Lung (tissue), 12 donors: ENCODE measurements around the gene PALMD. TPM values are rescaled to one million over a fixed set of nuclear protein-coding genes. Genes with fewer than 3 reads are reported as not detected.
A peak's percentile ranks its signal among the peaks of the same experiment; 100 is the strongest.

ENCODE experiments used
- ATAC-seq: fragments of 200-7000 bp; cut with Tn5 transposase; one replicate; pipeline ENCODE4 v1.9.1; 2020; ENCODE audit warnings: moderate number of reproducible peaks; ENCODE audit not compliant: insufficient read depth, low FRiP score
- DNase-seq, 3 donors: peaks; one replicate each; pipeline ENCODE4 v3.0.0-alpha.2; 2013 to 2017
- H3K27ac ChIP-seq, 2 donors: one replicate each; pipeline ENCODE4 v1.5.1; 2013; ENCODE audit warnings: mild to moderate bottlenecking in 2 of 2, moderate library complexity in 2 of 2, control low read depth in 1 of 2, inconsistent platforms in 1 of 2, low read depth in 1 of 2, low read length in 1 of 2
- H3K27me3 ChIP-seq, 3 donors: one replicate each; pipeline ENCODE4 v1.5.1; 2013; ENCODE audit warnings: low read length in 2 of 3; ENCODE audit not compliant: control insufficient read depth in 3 of 3, insufficient read depth in 3 of 3
- H3K36me3 ChIP-seq, 4 donors: one replicate each; pipeline ENCODE4 v1.5.1; 2013; ENCODE audit warnings: low read length in 4 of 4, mild to moderate bottlenecking in 1 of 4, moderate library complexity in 1 of 4; ENCODE audit not compliant: control insufficient read depth in 4 of 4, insufficient read depth in 4 of 4
- H3K4me1 ChIP-seq, 5 donors: one replicate each; pipeline ENCODE4 v1.5.1; 2013; ENCODE audit warnings: low read length in 5 of 5, mild to moderate bottlenecking in 2 of 5, moderate library complexity in 1 of 5; ENCODE audit not compliant: control insufficient read depth in 5 of 5, insufficient read depth in 5 of 5
- H3K4me3 ChIP-seq: one replicate; pipeline ENCODE4 v1.5.1; 2013; ENCODE audit warnings: mild to moderate bottlenecking, control low read depth, moderate library complexity
- H3K9ac ChIP-seq, 2 donors: one replicate each; pipeline ENCODE4 v1.5.1; 2013; ENCODE audit warnings: low read length in 2 of 2, control low read depth in 1 of 2; ENCODE audit not compliant: insufficient read depth in 1 of 2
- H3K9me3 ChIP-seq, 4 donors: one replicate each; pipeline ENCODE4 v1.5.1; 2013; ENCODE audit warnings: low read length in 3 of 4, mild to moderate bottlenecking in 1 of 4, moderate library complexity in 1 of 4; ENCODE audit not compliant: control insufficient read depth in 4 of 4, insufficient read depth in 3 of 4
- WGBS, 2 donors: extraction: QIAGEN DNeasy Blood & Tissue Kit; methylation state at CpG; one replicate each; pipeline ENCODE4 v1.1.7; 2013; 5-methylcytosine and 5-hydroxymethylcytosine counted together
- polyA plus RNA-seq, 2 donors: library from polyadenylated mRNA; stranded (reverse); fragments of 200-250 nt; gene quantifications; one replicate each; pipeline ENCODE4 v1.2.1, GENCODE V29; 2013
- total RNA-seq, 2 donors: library from RNA; depleted of rRNA in 1 of 2; stranded (reverse); fragments of >200 nt in 1 of 2; gene quantifications; one replicate each; pipeline ENCODE4 v1.2.1, GENCODE V29; 2014 to 2021
- TF ChIP-seq, protein P1 (sequence below): IDR thresholded peaks from 2 replicates; pipeline ENCODE4 v1.5.1; 2012; ENCODE audit warnings: mild to moderate bottlenecking; ENCODE audit errors: control extremely low read depth, extremely low read depth
- donor health status: control.
- donor health status: control.
- donor health status: Bipolar disorder and iron deficiency.
- donor health status: healthy.
- donor health status: DM: yes; HTN: yes; CAD: no.

Gene PALMD
- total and polyA plus RNA-seq, 4 donors = 10.5 to 32.2 (median 22.0) TPM

DNA sequence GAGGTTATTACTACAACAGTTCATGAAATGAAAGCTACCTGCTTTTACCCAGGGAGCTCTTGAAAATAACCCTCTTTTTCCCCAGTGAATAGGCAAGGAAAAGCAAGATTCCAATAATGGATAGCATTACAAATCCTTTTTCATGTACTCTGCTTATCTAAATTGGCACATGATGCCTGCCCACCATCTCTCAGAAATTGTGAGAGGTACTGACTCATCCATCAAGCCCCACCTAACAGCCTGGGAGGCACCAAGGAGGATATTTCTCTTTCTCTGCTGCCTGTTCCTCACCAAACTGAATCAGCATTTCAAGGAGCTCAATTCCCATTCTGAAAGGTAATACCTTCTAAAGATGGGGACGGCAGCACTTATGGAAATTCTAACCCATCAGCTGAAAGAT is 34.4 kb downstream of the PALMD start:
- Histone ChIP-seq H3K36me3 (peaks cover 0 to 7% (median 0%) of the 10 kb centered on the region in 4 donors), H3K4me1 (peaks cover 0 to 30% (median 2%) of the 10 kb centered on the region in 5 donors), H3K9me3 (no peaks in the 10 kb centered on the region), H3K27ac (peak overlapping the region in 1 of 2 donors; percentile 43), H3K9ac (no peak overlapping the region), H3K27me3 (no peaks in the 10 kb centered on the region), H3K4me3 (no peak overlapping the region)
- 82 to 96% methylated on average over 1 of the region's 1 CpG for WGBS, 2 donors
- DNase-seq = no peak
- ATAC-seq = no peak
- TF ChIP-seq, protein P1, sequence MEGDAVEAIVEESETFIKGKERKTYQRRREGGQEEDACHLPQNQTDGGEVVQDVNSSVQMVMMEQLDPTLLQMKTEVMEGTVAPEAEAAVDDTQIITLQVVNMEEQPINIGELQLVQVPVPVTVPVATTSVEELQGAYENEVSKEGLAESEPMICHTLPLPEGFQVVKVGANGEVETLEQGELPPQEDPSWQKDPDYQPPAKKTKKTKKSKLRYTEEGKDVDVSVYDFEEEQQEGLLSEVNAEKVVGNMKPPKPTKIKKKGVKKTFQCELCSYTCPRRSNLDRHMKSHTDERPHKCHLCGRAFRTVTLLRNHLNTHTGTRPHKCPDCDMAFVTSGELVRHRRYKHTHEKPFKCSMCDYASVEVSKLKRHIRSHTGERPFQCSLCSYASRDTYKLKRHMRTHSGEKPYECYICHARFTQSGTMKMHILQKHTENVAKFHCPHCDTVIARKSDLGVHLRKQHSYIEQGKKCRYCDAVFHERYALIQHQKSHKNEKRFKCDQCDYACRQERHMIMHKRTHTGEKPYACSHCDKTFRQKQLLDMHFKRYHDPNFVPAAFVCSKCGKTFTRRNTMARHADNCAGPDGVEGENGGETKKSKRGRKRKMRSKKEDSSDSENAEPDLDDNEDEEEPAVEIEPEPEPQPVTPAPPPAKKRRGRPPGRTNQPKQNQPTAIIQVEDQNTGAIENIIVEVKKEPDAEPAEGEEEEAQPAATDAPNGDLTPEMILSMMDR = no peak

DNA sequence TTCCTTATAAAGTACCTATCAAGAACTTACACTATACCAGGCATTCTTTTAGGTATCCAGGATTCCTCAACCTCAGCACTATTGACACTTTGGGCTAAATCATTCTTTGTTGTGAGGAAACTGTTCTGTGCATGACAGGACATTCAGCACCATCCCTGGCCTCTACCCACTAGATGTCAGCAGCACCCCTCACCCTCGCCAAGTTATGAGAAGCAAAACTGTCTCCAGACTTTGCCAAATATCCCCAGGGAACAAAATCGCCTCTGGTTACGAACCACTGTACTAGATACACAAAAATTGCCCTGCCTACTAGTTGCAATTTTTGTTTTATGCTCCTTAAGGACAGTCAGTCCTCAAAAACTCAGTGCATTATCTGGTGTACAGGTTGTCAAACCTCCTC is 35.7 kb downstream of the PALMD start:
- Histone ChIP-seq H3K9ac (no peak overlapping the region), H3K9me3 (no peaks in the 10 kb centered on the region), H3K36me3 (peaks cover 0 to 7% (median 0%) of the 10 kb centered on the region in 4 donors), H3K27ac (peak overlapping the region in 1 of 2 donors; percentile 43), H3K4me1 (peaks cover 0 to 29% (median 5%) of the 10 kb centered on the region in 5 donors), H3K4me3 (no peak overlapping the region), H3K27me3 (no peaks in the 10 kb centered on the region)
- no peak for ATAC-seq
- TF ChIP-seq, protein P1 = no peak
- no peak for DNase-seq
- 74 to 80% methylated on average over 3 of the region's 3 CpGs for WGBS, 2 donors

DNA sequence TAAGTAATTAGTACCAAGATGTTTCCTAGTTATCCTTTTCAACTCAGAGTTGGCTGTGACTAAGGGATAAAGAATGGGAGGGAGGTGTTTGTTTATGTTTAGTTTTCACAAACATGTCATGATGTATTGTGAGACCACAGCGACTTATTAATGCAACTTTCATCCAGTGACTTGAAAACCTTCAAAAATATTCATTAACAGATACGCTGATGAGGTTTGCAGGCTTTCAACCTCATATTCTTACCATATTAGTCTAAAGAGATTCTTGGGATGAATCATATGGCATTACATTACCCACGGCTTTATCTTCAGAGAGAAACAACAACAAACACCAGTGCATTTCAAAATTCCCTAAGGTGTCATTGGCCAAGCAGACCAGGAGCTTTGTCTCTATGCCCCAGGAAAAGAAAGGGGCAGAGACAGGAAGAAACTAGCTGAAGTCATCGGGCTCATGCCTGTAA is 36.4 kb downstream of the PALMD start:
- no peaks in the 10 kb centered on the region for H3K27me3 ChIP-seq
- no peak overlapping the region for H3K9ac ChIP-seq
- ATAC-seq (no peak), DNase-seq (no peak)
- H3K4me1 ChIP-seq = peaks cover 0 to 29% (median 5%) of the 10 kb centered on the region in 5 donors
- peaks cover 0 to 10% (median 0%) of the 10 kb centered on the region in 4 donors for H3K36me3 ChIP-seq
- TF ChIP-seq, protein P1 = no peak
- WGBS, 2 donors = 70% methylated on average over 4 of the region's 4 CpGs
- no peak overlapping the region for H3K27ac ChIP-seq
- H3K9me3 ChIP-seq = no peaks in the 10 kb centered on the region
- no peak overlapping the region for H3K4me3 ChIP-seq
